Measurements from ENCODE around the gene DUSP8. TPM values are rescaled to one million over a fixed set of nuclear protein-coding genes. Genes with fewer than 3 reads are reported as not detected.
"Not testable (repeated sequence)": the region's sequence is repeated elsewhere in the genome, so short reads cannot be mapped to it uniquely, and the experiment has no call there.

The DUSP8 gene
- total and polyA plus RNA-seq, 4 donors = 2.3 to 39.3 (median 8.0) TPM

DNA sequence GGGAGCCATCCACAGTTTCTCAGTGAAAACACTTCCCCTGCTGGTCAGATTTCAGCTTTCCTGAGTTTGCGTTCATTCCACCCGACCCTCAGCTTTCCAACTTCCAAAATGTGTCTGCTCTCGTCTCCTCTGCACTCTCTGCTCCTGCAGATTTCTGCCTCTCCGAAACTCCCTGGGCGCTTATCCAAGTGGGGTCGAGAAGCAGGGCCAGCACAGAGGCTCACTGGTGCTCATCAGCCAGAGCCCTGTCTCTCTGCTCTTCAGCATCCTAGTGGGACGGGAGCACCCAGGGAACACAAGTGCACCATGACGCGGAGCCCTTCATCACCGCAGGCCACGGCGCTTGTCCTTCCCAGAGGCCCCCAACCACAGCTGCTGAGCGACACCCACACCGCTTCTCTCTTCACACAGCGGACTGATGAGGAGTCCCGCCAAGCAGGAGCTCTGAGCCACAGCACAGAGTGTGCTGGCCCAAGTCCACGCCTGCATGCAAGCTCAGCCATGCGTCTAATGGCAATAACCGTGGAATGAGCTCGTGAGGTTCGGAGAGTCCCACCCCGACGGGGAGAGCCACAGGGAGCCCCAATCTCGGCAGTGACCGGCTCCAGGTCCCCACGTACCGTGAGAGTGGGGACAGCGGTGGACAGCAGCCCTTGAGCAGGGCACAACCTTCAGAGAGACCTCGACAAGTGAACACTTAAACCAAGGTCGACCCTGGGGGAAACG, 57.6 kb downstream of the DUSP8 start:
- Histone ChIP-seq H3K4me3 (ENCODE audit: low read length in 2 of 2) (no peak overlapping the region), H3K9me3 (ENCODE audit: control insufficient read depth, low read length) (no peaks in the 10 kb centered on the region), H3K36me3 (ENCODE audit: control insufficient read depth in 1 of 2, insufficient read depth in 2 of 2, low read length in 1 of 2) (no peaks in the 10 kb centered on the region), H3K27ac (ENCODE audit: low read depth in 1 of 2, low read length in 2 of 2) (no peak overlapping the region), H3K4me1 (ENCODE audit: control insufficient read depth in 1 of 2, insufficient read depth in 2 of 2, low read length in 2 of 2) (no peaks in the 10 kb centered on the region), H3K27me3 (ENCODE audit: control insufficient read depth in 1 of 2, insufficient read depth in 2 of 2, low read length in 1 of 2) (no peaks in the 10 kb centered on the region)
- DNase-seq (peak; percentile 47 to 77), ATAC-seq (ENCODE audit: low FRiP score) (peak; percentile 66)
- WGBS, 2 donors = 33 to 35% methylated on average over 31 of the region's 31 CpGs
- intact Hi-C loops (cut with DNase I) = loop anchor here (1.0 to 10.0 kb wide), 6 partner anchors 57 to 311 kb away; partner anchors contain the start of gene BRSK2 (in 1 of the 2)

DNA sequence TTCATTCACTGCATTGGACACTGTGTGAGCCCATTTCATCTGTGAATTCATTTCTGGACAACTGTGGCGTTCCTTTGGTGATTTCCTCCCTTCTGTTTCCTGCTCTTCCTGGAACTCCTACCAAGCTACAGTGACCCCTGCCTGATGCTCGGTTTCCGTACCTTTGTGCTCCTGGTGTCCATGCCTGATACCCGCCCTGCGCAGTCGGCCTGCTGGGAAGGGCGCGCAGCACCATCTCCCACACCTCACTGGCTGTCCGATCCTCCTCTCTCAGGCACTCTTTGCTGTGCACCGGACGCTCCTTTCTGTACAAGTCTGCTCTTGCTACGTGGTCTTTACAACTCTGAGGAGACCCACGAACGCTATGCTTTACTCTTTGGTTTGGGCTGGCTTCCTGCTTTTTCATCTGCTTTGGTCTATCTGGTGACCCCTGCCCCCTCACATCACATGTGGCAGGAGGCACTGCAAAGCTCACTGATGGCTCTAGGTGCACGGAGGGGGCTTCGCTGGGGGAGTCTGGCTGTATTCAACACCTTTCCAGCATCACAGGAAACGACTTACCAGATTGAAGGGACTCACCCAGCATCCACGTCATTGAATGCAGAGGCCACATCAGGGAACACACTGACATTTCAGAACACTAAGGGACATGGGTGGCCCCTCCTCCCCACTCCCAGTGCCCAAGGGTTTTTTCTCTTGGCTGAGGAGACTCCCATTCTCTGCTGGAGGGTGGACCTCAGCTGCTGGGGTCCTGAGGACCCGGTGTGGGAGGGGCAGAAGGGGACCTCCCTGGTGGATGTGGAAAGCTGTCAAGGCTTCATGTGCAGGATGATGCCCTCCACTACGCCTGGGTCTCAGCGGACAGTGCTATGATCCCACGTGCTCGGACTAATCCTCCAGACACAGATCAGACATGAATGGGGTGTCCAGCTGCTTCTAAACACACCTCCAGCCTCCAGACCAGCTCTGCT, 58.5 kb downstream of the DUSP8 start:
- H3K4me1 ChIP-seq (ENCODE audit: control insufficient read depth in 1 of 2, insufficient read depth in 2 of 2, low read length in 2 of 2) = no peaks in the 10 kb centered on the region
- H3K4me3 ChIP-seq (ENCODE audit: low read length in 2 of 2) = no peak overlapping the region
- no peaks in the 10 kb centered on the region for H3K9me3 ChIP-seq (ENCODE audit: control insufficient read depth, low read length)
- DNase-seq = peak; percentile 38 to 58
- no peaks in the 10 kb centered on the region for H3K36me3 ChIP-seq (ENCODE audit: control insufficient read depth in 1 of 2, insufficient read depth in 2 of 2, low read length in 1 of 2)
- ATAC-seq (ENCODE audit: low FRiP score) = no peak
- intact Hi-C loops (cut with DNase I) = loop anchor here (5.0 to 10.0 kb wide), 3 partner anchors 129 to 179 kb away; partner anchors contain the start of gene BRSK2 (in 1 of the 2)
- H3K27me3 ChIP-seq (ENCODE audit: control insufficient read depth in 1 of 2, insufficient read depth in 2 of 2, low read length in 1 of 2) = no peaks in the 10 kb centered on the region
- 83 to 86% methylated on average over 23 of the region's 23 CpGs for WGBS, 2 donors
- no peak overlapping the region for H3K27ac ChIP-seq (ENCODE audit: low read depth in 1 of 2, low read length in 2 of 2)

DNA sequence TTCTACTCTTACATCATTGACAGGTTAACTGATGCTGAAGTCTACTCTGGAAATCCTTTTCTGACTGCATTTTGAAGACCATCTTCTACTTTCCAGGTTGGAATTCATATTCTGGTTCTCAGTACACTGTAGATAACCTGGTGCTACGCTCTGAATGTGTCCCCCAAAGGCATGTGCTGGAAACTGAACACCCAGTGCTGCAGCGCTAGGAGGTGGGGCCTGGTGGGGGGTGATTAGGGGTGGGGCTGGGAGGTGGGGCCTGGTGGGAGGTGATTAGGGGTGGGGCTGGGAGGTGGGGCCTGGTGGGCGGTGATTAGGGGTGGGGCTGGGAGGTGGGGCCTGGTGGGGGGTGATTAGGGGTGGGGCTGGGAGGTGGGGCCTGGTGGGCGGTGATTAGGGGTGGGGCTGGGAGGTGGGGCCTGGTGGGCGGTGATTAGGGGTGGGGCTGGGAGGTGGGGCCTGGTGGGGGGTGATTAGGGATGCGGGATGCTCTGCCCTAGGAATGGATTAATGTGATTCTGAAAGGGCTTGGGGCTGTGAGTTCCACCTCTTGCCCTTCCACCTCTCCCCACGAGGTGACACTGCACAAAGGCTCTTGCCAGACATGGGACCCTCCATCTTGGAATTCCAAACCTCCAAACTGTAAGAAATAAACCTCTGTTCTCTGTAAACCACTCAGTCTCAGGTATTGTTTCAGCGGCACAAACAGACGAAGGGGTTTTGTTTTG, 59.4 kb downstream of the DUSP8 start:
- H3K36me3 ChIP-seq (ENCODE audit: control insufficient read depth in 1 of 2, insufficient read depth in 2 of 2, low read length in 1 of 2); H3K4me1 ChIP-seq (ENCODE audit: control insufficient read depth in 1 of 2, insufficient read depth in 2 of 2, low read length in 2 of 2); H3K9me3 ChIP-seq (ENCODE audit: control insufficient read depth, low read length); H3K27ac ChIP-seq (ENCODE audit: low read depth in 1 of 2, low read length in 2 of 2); ATAC-seq (ENCODE audit: low FRiP score); H3K27me3 ChIP-seq (ENCODE audit: control insufficient read depth in 1 of 2, insufficient read depth in 2 of 2, low read length in 1 of 2); H3K4me3 ChIP-seq (ENCODE audit: low read length in 2 of 2): not testable (repeated sequence)
- peak in 1 of 2 donors; percentile 16 for DNase-seq
- 74 to 83% methylated on average over 7 to 9 of the region's 9 CpGs for WGBS, 2 donors
- intact Hi-C loops (cut with DNase I) = loop anchor here (5.0 to 10.0 kb wide), 3 partner anchors 128 to 178 kb away; partner anchors contain the start of gene BRSK2 (in 1 of the 2)

DNA sequence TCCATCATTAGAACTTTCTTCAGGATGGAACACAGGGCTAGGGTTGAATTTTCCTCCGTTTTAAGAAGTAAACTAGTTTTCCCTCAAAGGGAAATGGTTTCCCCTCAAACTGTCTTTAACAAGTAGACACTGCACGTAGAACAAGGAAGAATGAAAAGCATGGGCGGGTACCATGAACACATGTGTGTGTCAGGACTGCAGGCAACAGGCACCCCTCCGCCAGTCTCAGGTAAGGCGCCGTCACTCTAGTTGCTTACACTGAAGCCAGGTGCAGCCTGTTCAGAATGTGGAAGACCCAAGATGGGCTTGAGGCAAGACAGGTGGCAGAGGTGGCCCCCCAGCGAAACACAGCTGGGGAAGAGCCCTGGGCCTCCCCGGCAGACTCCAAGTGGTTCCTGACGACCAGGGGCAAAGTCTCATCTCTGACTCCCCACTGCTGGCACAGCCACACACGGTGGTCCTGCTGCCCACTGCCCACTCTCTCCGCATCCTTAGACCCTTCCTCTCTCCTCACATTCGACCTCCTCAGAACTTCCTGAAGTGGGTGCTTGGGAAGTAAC, 60.1 kb downstream of the DUSP8 start:
- DNase-seq = peak; percentile 16 to 38
- ATAC-seq (ENCODE audit: low FRiP score) = no peak
- peaks cover 0 to 5% of the 10 kb centered on the region in 2 donors for H3K4me1 ChIP-seq (ENCODE audit: control insufficient read depth in 1 of 2, insufficient read depth in 2 of 2, low read length in 2 of 2)
- intact Hi-C loops (cut with DNase I) = loop anchor here (5.0 to 10.0 kb wide), 3 partner anchors 127 to 177 kb away; partner anchors contain the start of gene BRSK2 (in 1 of the 2)
- H3K9me3 ChIP-seq (ENCODE audit: control insufficient read depth, low read length) = no peaks in the 10 kb centered on the region
- no peaks in the 10 kb centered on the region for H3K36me3 ChIP-seq (ENCODE audit: control insufficient read depth in 1 of 2, insufficient read depth in 2 of 2, low read length in 1 of 2)
- no peak overlapping the region for H3K4me3 ChIP-seq (ENCODE audit: low read length in 2 of 2)
- H3K27ac ChIP-seq (ENCODE audit: low read depth in 1 of 2, low read length in 2 of 2) = no peak overlapping the region
- 89% methylated on average over 12 of the region's 12 CpGs for WGBS, 2 donors
- H3K27me3 ChIP-seq (ENCODE audit: control insufficient read depth in 1 of 2, insufficient read depth in 2 of 2, low read length in 1 of 2) = no peaks in the 10 kb centered on the region

DNA sequence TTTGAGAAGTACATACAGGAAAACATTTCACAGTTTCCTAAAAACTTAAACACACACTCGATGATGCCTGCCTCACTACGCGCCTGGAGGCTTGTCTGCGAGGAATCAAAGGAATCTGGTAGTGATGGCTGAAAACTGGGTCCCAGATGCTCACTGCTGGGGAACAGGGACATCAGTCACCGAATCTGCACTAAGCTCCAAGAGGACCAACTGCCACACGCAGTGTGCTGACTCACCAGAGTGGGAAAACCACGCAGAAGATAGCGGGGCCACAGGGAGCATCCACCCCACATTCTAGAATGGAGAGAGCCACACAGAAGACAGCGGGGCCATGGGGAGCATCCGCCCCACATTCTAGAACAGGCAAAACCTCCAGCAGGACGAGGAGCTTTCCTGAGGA, 61.1 kb downstream of the DUSP8 start:
- no peak for ATAC-seq (ENCODE audit: low FRiP score)
- H3K9me3 ChIP-seq (ENCODE audit: control insufficient read depth, low read length) = no peaks in the 10 kb centered on the region
- H3K27ac ChIP-seq (ENCODE audit: low read depth in 1 of 2, low read length in 2 of 2) = no peak overlapping the region
- peaks cover 0 to 5% of the 10 kb centered on the region in 2 donors for H3K4me1 ChIP-seq (ENCODE audit: control insufficient read depth in 1 of 2, insufficient read depth in 2 of 2, low read length in 2 of 2)
- no peaks in the 10 kb centered on the region for H3K36me3 ChIP-seq (ENCODE audit: control insufficient read depth in 1 of 2, insufficient read depth in 2 of 2, low read length in 1 of 2)
- DNase-seq = peak; percentile 26 to 45
- H3K27me3 ChIP-seq (ENCODE audit: control insufficient read depth in 1 of 2, insufficient read depth in 2 of 2, low read length in 1 of 2) = no peaks in the 10 kb centered on the region
- no peak overlapping the region for H3K4me3 ChIP-seq (ENCODE audit: low read length in 2 of 2)
- WGBS, 2 donors = 84 to 85% methylated on average over 11 of the region's 11 CpGs
- intact Hi-C loops (cut with DNase I) = loop anchor here (5.0 to 10.0 kb wide), 3 partner anchors 126 to 176 kb away; partner anchors contain the start of gene BRSK2 (in 1 of the 2)

DNA sequence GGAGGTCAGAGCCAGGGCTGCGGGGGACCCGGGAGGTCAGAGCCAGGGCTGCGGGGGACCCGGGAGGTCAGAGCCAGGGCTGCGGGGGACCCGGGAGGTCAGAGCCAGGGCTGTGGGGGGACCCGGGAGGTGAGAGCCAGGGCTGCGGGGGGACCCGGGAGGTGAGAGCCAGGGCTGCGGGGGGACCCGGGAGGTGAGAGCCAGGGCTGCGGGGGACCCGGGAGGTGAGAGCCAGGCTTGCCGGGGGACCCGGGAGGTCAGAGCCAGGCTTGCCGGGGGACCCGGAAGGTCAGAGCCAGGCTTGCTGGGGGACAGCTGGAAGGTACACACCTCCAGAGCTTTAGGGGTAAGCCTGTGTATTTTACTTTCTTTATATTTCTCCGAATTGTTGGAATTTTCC, 61.7 kb downstream of the DUSP8 start:
- not testable (repeated sequence) for H3K36me3 ChIP-seq (ENCODE audit: control insufficient read depth in 1 of 2, insufficient read depth in 2 of 2, low read length in 1 of 2); H3K4me1 ChIP-seq (ENCODE audit: control insufficient read depth in 1 of 2, insufficient read depth in 2 of 2, low read length in 2 of 2); H3K4me3 ChIP-seq (ENCODE audit: low read length in 2 of 2); ATAC-seq (ENCODE audit: low FRiP score); H3K9me3 ChIP-seq (ENCODE audit: control insufficient read depth, low read length); H3K27me3 ChIP-seq (ENCODE audit: control insufficient read depth in 1 of 2, insufficient read depth in 2 of 2, low read length in 1 of 2); H3K27ac ChIP-seq (ENCODE audit: low read depth in 1 of 2, low read length in 2 of 2)
- peak; percentile 6 to 51 for DNase-seq
- WGBS, 2 donors = 78 to 88% methylated on average over 13 to 15 of the region's 18 CpGs
- intact Hi-C loops (cut with DNase I) = loop anchor here (5.0 to 10.0 kb wide), 3 partner anchors 126 to 176 kb away; partner anchors contain the start of gene BRSK2 (in 1 of the 2)

DNA sequence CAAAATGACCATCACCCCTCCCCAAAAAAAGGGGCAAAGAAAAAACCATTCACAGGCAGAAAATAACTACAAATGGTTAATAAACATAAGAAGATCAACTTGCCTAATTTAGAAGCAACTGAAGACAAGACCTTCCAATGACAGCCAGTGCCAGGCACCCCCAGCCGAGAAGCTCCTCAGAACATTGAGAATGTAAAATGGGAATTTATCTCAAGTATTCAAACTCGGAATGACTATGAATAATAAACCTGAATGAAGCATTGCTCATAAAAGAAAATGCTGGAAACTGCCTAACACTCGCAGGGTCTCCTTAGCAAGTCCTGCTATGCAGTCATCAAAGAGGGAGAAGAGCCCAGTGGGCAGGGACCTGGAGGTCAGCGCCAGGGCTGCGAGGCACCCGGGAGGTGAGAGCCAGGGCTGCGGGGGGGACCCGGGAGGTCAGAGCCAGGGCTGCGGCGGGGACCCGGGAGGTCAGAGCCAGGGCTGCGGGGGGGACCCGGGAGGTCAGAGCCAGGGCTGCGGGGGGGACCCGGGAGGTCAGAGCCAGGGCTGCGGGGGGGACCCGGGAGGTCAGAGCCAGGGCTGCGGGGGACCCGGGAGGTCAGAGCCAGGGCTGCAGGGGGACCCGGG, 62.3 kb downstream of the DUSP8 start:
- Histone ChIP-seq H3K4me1 (ENCODE audit: control insufficient read depth in 1 of 2, insufficient read depth in 2 of 2, low read length in 2 of 2) (peaks cover 0 to 5% of the 10 kb centered on the region in 2 donors), H3K9me3 (ENCODE audit: control insufficient read depth, low read length) (no peaks in the 10 kb centered on the region), H3K36me3 (ENCODE audit: control insufficient read depth in 1 of 2, insufficient read depth in 2 of 2, low read length in 1 of 2) (no peaks in the 10 kb centered on the region), H3K4me3 (ENCODE audit: low read length in 2 of 2) (no peak overlapping the region), H3K27ac (ENCODE audit: low read depth in 1 of 2, low read length in 2 of 2) (no peak overlapping the region), H3K27me3 (ENCODE audit: control insufficient read depth in 1 of 2, insufficient read depth in 2 of 2, low read length in 1 of 2) (no peaks in the 10 kb centered on the region)
- WGBS, 2 donors = 61 to 65% methylated on average over 16 to 20 of the region's 20 CpGs
- no peak for ATAC-seq (ENCODE audit: low FRiP score)
- intact Hi-C loops (cut with DNase I) = loop anchor here (5.0 to 10.0 kb wide), 3 partner anchors 125 to 175 kb away; partner anchors contain the start of gene BRSK2 (in 1 of the 2)
- peak; percentile 14 to 38 for DNase-seq
